ENCODE measurements around the gene PLEKHA5.

PLEKHA5 gene

DNA sequence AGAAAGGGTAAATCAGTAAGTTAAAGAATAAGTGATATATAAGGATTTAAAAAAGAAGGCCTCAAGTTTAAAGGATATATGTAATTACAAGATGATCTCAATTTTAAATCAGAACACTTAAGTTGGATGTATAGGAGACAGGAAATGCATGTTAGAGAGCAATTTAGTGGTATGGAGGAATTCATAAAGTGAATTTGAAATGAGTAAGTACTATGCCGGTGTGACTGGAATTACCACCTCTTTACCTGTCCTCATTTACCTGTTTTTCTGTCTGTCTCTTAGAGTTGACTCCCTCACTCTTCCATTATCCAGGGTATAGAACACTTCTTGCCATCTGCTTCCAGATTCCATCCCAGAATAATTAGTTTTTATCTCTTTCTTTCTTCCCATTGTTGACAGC is 73.5 kb downstream of the PLEKHA5 start:
- Histone ChIP-seq H3K4me1 (ENCODE audit: control insufficient read depth in 1 of 2, insufficient read depth in 1 of 2, low read depth in 1 of 2, low read length in 1 of 2) (no peaks in the 10 kb centered on the region), H3K27me3 (no peaks in the 10 kb centered on the region), H3K4me3 (ENCODE audit: low read depth in 1 of 2, low read length in 1 of 2) (no peak overlapping the region), H3K9me3 (no peaks in the 10 kb centered on the region), H3K27ac (no peak overlapping the region), H3K36me3 (no peaks in the 10 kb centered on the region)
- TF ChIP-seq, protein P1, sequence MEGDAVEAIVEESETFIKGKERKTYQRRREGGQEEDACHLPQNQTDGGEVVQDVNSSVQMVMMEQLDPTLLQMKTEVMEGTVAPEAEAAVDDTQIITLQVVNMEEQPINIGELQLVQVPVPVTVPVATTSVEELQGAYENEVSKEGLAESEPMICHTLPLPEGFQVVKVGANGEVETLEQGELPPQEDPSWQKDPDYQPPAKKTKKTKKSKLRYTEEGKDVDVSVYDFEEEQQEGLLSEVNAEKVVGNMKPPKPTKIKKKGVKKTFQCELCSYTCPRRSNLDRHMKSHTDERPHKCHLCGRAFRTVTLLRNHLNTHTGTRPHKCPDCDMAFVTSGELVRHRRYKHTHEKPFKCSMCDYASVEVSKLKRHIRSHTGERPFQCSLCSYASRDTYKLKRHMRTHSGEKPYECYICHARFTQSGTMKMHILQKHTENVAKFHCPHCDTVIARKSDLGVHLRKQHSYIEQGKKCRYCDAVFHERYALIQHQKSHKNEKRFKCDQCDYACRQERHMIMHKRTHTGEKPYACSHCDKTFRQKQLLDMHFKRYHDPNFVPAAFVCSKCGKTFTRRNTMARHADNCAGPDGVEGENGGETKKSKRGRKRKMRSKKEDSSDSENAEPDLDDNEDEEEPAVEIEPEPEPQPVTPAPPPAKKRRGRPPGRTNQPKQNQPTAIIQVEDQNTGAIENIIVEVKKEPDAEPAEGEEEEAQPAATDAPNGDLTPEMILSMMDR (IDR thresholded peaks at IDR 0.05), result no peak

DNA sequence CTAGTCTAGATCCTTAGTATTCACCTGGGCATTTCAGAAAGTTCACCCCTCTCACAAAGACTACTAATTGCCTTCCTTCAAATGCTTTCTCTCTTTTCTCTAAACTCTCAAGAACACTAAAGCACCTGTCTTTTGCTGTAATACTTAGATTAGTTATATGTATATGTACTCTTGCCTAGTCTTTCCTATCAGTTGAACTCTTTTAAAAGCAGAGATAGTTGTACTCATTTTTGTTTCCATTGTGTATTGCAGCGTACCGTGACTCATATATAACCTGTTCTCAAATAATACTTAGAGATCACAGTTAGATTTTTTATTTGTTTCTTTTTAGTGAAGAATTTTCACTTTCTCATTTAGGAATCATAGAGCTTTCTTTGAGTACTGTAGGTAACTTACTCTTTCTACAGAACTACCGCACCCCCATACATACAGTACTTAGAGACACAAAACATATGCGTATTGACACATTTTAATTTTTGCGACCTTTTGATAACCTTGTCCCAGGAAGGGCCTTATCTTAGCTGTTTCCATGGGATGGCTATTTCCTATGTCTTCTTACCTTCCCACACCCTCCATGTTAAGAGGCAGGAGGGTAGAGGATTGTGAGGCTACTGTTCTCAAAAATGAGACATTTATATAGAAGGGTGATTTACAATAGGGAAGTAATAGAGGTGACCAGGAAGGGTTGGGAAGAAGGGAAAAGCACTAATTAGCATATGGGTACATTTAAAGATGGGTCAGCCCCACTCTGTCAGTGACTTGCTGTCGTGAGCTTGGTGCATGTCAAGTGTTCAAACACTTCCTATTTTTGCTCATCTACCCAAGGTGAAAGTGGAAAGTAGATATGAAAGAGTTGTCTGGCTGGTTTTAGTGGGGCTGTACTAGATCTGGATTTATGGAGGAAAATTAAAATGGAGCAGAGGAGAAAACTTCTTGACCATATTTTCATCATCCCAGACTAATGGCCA is 74.3 kb downstream of the PLEKHA5 start:
- no peaks in the 10 kb centered on the region for H3K9me3 ChIP-seq
- no peaks in the 10 kb centered on the region for H3K4me1 ChIP-seq (ENCODE audit: control insufficient read depth in 1 of 2, insufficient read depth in 1 of 2, low read depth in 1 of 2, low read length in 1 of 2)
- H3K27me3 ChIP-seq, result no peaks in the 10 kb centered on the region
- H3K36me3 ChIP-seq, result no peaks in the 10 kb centered on the region
- H3K4me3 ChIP-seq (ENCODE audit: low read depth in 1 of 2, low read length in 1 of 2), result no peak overlapping the region
- H3K27ac ChIP-seq, result no peak overlapping the region
- TF ChIP-seq, protein P1 (IDR thresholded peaks at IDR 0.05), result no peak

DNA sequence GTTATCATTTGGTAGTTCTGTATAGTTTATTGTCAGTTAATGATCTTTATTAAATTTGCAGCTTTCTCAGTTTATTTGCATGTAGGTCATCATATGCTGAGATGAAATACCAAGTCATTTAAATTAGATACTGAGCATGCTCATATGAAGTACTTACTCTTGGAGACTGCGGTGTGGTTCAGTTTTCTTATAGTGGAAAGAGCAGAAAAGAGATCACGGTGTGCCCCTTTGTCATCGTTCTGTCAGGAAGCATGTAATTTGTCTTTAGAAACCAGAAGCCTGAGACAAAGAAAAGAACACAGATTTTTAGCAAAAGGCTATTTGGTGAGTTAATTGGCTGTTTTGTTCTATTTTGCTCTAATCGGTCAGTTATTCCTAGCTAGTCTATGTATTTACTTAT is 75.6 kb downstream of the PLEKHA5 start:
- no peak overlapping the region for H3K27ac ChIP-seq
- H3K9me3 ChIP-seq, result no peaks in the 10 kb centered on the region
- H3K36me3 ChIP-seq, result no peaks in the 10 kb centered on the region
- no peak overlapping the region for H3K4me3 ChIP-seq (ENCODE audit: low read depth in 1 of 2, low read length in 1 of 2)
- no peaks in the 10 kb centered on the region for H3K4me1 ChIP-seq (ENCODE audit: control insufficient read depth in 1 of 2, insufficient read depth in 1 of 2, low read depth in 1 of 2, low read length in 1 of 2)
- TF ChIP-seq, protein P1 (IDR thresholded peaks at IDR 0.05), result no peak
- no peaks in the 10 kb centered on the region for H3K27me3 ChIP-seq

DNA sequence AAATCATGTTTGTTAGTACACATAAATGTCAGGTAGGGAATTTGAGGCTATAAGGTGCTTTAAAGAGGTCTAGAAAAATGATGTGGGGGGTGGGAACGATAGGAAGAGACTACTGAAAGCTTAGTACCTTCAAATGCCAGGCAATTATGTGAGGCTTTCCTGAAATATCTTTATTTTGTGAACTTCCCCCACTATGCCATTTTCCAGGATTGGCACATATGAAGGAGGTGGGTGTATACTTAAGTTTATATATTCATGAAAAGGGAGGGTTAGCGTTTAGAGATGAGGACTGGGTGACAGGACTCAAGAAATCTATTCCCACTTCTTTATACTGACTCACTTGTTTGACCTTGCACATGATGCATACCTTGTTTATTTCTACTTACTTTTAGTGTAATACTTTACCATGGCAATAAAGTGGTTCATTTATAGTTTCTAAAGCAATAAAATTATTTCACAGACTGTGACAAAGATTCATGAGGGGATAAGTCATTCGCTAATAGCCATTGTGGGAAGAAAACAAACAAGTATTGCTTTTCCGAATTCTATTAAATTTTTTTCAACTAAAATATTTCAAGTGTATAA is 77.1 kb downstream of the PLEKHA5 start:
- H3K27me3 ChIP-seq, result no peaks in the 10 kb centered on the region
- H3K36me3 ChIP-seq, result no peaks in the 10 kb centered on the region
- H3K4me3 ChIP-seq (ENCODE audit: low read depth in 1 of 2, low read length in 1 of 2), result no peak overlapping the region
- no peaks in the 10 kb centered on the region for H3K9me3 ChIP-seq
- no peak overlapping the region for H3K27ac ChIP-seq
- TF ChIP-seq, protein P1 (IDR thresholded peaks at IDR 0.05), result no peak
- no peaks in the 10 kb centered on the region for H3K4me1 ChIP-seq (ENCODE audit: control insufficient read depth in 1 of 2, insufficient read depth in 1 of 2, low read depth in 1 of 2, low read length in 1 of 2)

DNA sequence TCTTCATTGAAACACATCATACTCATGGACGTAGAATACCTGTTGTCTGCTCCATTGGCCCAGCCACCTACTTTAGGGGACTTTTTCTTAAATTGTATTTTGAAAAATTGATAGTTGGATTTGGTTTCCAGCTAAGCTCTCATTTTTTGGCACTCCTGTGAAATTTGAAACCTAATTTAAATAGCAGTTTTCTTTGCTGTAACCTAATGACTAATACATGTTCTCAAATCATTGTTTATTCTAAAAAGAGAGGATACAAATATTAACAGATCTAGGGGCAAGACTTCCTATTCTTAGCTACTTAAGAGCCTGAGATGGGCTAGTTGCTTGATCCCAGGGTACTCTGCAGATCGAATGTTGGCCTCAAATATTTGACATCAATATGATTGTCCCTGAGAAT is 78.9 kb downstream of the PLEKHA5 start:
- H3K4me1 ChIP-seq (ENCODE audit: control insufficient read depth in 1 of 2, insufficient read depth in 1 of 2, low read depth in 1 of 2, low read length in 1 of 2), result no peaks in the 10 kb centered on the region

More for the DNA sequence above, 78.9 kb downstream of the PLEKHA5 start:
- Histone ChIP-seq H3K9me3 (no peaks in the 10 kb centered on the region), H3K27ac (no peak overlapping the region), H3K4me3 (ENCODE audit: low read depth in 1 of 2, low read length in 1 of 2) (no peak overlapping the region), H3K27me3 (no peaks in the 10 kb centered on the region), H3K36me3 (no peaks in the 10 kb centered on the region)
- TF ChIP-seq, protein P1 (IDR thresholded peaks at IDR 0.05), result no peak
